IMR-90 (cell line): ENCODE data around the gene PGBD1.

Experiments used
- CHD1 ChIP-seq: IDR thresholded peaks from 2 replicates; pipeline ENCODE4 v1.6.1; 2012; ENCODE audit warnings: low read depth, low read length, improper control_type of control experiment
- MAFK ChIP-seq: IDR thresholded peaks from 2 replicates; pipeline ENCODE4 v1.6.1; 2012; ENCODE audit warnings: low read depth, low read length, improper control_type of control experiment
- MXI1 ChIP-seq: IDR thresholded peaks from 2 replicates; pipeline ENCODE4 v1.6.1; 2012; ENCODE audit warnings: low read depth, mild to moderate bottlenecking, low read length, moderate library complexity, borderline replicate concordance
- NFE2L2 ChIP-seq: fragments of 150-350 bp; IDR thresholded peaks from 2 replicates; pipeline ENCODE4 v1.6.1; 2016; ENCODE audit warnings: low read depth, mild to moderate bottlenecking, low read length
- POLR2A ChIP-seq: IDR thresholded peaks from 2 replicates; pipeline ENCODE4 v1.6.1; 2012; ENCODE audit warnings: mild to moderate bottlenecking, low read depth, low read length
- RFX5 ChIP-seq: IDR thresholded peaks from 2 replicates; pipeline ENCODE4 v1.8.0; 2012; ENCODE audit warnings: low read depth, mild to moderate bottlenecking, low read length, moderate library complexity
- TF ChIP-seq, protein P1 (sequence below): conservative IDR thresholded peaks from 2 replicates; pipeline ENCODE4 v1.5.1; 2012; ENCODE audit warnings: mild to moderate bottlenecking, low read depth, low read length, improper control_type of control experiment
- TF ChIP-seq, protein P2 (sequence below): fragments of 150-350 bp; IDR thresholded peaks from 2 replicates; pipeline ENCODE4 v1.6.1; 2017; ENCODE audit warnings: mild to moderate bottlenecking, antibody characterized with exemption, low read length, low read depth

DNA sequence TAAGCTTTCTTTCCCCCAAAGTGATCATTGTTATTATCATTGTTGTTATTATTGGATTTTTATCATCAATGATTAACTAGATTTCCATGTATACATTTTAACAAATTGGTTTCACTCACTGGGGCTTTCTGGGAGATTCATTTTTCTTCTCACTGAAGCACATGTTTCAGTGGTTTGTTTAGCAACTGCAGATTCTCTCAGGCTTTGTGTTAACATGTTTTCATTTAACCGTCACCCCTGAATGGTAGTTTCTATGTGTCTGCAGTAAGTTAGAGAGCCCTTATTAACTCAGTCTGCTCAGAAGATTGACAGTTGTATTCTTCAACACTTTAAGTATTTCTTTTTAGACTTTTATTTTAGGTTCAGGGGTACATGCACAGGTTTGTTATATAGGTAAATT, 41.7 kb upstream of the PGBD1 start:
- TF ChIP-seq, protein P1, sequence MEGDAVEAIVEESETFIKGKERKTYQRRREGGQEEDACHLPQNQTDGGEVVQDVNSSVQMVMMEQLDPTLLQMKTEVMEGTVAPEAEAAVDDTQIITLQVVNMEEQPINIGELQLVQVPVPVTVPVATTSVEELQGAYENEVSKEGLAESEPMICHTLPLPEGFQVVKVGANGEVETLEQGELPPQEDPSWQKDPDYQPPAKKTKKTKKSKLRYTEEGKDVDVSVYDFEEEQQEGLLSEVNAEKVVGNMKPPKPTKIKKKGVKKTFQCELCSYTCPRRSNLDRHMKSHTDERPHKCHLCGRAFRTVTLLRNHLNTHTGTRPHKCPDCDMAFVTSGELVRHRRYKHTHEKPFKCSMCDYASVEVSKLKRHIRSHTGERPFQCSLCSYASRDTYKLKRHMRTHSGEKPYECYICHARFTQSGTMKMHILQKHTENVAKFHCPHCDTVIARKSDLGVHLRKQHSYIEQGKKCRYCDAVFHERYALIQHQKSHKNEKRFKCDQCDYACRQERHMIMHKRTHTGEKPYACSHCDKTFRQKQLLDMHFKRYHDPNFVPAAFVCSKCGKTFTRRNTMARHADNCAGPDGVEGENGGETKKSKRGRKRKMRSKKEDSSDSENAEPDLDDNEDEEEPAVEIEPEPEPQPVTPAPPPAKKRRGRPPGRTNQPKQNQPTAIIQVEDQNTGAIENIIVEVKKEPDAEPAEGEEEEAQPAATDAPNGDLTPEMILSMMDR, result no peak
- TF ChIP-seq POLR2A, result no peak
- no peak for TF ChIP-seq MXI1
- no peak for TF ChIP-seq RFX5
- TF ChIP-seq, protein P2, sequence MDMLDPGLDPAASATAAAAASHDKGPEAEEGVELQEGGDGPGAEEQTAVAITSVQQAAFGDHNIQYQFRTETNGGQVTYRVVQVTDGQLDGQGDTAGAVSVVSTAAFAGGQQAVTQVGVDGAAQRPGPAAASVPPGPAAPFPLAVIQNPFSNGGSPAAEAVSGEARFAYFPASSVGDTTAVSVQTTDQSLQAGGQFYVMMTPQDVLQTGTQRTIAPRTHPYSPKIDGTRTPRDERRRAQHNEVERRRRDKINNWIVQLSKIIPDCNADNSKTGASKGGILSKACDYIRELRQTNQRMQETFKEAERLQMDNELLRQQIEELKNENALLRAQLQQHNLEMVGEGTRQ, result no peak
- no peak for TF ChIP-seq CHD1
- no peak for TF ChIP-seq NFE2L2
- TF ChIP-seq MAFK, result no peak
